ENCODE data around the gene ZC3H11A.

DNA sequence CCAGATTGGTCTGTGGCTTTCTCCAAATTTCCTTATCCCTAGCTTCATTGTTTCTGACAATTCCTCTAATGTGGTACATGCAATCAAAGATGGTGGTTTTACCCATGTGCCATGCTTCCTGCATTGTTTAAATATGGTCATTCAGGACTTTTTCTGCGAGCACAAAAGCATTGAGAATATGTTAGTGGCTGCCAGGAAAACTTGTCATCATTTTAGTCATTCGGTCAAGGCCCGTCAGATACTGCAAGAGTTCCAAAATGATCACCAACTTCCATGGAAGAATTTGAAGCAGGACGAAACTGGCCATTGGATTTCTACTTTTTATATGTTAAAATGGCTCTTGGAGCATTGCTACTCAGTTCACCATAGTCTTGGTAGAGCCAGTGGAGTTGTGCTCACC, 3.7 kb downstream of the ZC3H11A start:
- TF ChIP-seq, protein P1, sequence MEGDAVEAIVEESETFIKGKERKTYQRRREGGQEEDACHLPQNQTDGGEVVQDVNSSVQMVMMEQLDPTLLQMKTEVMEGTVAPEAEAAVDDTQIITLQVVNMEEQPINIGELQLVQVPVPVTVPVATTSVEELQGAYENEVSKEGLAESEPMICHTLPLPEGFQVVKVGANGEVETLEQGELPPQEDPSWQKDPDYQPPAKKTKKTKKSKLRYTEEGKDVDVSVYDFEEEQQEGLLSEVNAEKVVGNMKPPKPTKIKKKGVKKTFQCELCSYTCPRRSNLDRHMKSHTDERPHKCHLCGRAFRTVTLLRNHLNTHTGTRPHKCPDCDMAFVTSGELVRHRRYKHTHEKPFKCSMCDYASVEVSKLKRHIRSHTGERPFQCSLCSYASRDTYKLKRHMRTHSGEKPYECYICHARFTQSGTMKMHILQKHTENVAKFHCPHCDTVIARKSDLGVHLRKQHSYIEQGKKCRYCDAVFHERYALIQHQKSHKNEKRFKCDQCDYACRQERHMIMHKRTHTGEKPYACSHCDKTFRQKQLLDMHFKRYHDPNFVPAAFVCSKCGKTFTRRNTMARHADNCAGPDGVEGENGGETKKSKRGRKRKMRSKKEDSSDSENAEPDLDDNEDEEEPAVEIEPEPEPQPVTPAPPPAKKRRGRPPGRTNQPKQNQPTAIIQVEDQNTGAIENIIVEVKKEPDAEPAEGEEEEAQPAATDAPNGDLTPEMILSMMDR (IDR thresholded peaks at IDR 0.05 in 2 of 3, conservative IDR thresholded peaks at IDR 0.05 in 1 of 3; ENCODE audit: borderline replicate concordance in 1 of 3, insufficient read depth in 1 of 3, low read depth in 2 of 3, low read length in 2 of 3) = no peak
- TF ChIP-seq POLR2A (IDR thresholded peaks at IDR 0.05; ENCODE audit: borderline replicate concordance, extremely low read depth, insufficient read depth, insufficient read length) (no peak), FOSL1 (IDR thresholded peaks at IDR 0.05; ENCODE audit: low read depth) (no peak), EZH2 (IDR thresholded peaks at IDR 0.05) (no peak), SIN3A (IDR thresholded peaks at IDR 0.05; ENCODE audit: low read depth) (no peak), YY1 (IDR thresholded peaks at IDR 0.05; ENCODE audit: extremely low read depth, insufficient replicate concordance, low read depth, low read length) (no peak)
- TF ChIP-seq, protein P2, sequence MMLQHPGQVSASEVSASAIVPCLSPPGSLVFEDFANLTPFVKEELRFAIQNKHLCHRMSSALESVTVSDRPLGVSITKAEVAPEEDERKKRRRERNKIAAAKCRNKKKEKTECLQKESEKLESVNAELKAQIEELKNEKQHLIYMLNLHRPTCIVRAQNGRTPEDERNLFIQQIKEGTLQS (IDR thresholded peaks at IDR 0.05) = no peak
- TF ChIP-seq, protein P3, sequence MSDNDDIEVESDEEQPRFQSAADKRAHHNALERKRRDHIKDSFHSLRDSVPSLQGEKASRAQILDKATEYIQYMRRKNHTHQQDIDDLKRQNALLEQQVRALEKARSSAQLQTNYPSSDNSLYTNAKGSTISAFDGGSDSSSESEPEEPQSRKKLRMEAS (IDR thresholded peaks at IDR 0.05) = no peak
